HL-60/S4 treated with retinoic acid at 250 ng/mL for 4 days and 3 days (cell line): ENCODE results near the gene ANKRD53.
"Not testable (repeated sequence)": the region's sequence is repeated elsewhere in the genome, so short reads cannot be mapped to it uniquely, and the experiment has no call there.

Source experiments
- in situ Hi-C: fragments of 300-500 bp; cut with MboI; formaldehyde crosslinking; loops from 2 replicates; pipeline ENCODE4 v1.7.0; 2022; ENCODE audit warnings: low sequenced_read_pairs

Gene ANKRD53

GRCh38 chr2:71005271-71006202 is 27.1 kb downstream of the ANKRD53 start:
- in situ Hi-C loops, result no loop called here

DNA sequence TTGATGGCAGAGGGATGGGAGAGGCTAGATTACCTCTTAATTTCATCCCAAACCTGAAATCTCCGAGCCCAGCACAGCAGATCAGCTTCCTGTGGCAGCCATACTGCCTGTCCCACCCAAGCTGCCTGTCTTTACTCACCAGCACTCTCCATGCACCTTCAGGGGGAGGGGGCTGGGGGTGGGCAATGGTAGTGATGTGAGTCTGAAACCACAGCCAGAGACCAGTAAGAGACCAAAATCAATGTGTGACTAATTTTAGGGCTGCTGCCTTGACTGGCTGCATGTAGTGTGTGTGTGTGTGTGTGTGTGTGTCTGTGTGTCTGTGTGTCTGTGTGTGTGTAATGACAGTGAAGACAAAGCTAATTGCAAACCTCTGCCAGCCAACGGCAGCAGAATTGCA is 27.9 kb downstream of the ANKRD53 start:
- in situ Hi-C loops, result no loop called here

DNA sequence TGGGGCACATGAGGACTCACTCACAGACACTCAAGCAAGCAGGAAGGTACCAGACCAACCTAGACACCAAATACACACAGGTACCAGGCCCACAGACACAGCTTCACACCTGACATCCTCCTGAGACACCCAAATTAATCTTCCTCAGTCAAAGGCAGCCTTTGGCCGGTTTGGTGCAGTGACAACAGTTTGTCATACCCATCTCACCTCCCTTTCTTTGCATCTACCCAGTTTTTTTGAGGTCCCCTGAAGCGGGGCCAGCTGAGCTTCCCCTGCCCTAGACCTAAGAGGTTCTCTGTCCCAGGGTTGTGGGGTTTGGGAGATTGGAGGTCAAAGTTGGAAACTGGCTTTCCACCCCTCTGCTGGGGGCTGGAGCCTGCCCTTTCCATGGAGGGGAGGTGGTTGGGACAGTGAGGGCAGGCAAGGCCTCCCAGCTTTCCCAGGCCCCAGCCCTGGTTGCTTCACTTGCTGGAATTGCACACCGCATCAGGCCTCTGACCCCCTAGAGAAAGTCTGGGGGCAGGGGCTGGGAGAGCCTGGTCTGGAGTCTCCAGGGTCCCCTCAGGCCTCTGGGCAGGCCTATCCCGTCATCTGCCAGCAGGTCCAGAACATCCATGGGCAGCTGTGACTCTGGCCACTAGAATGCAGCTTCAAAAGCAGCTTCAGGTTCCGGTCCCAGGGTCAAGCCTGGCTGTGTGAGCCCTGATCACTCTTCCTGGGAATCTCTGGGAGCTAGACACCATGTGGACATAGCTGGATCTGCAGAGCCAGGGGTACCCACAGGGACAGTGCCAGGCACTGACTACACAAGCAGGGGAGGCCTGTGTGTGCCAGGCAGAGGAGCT is 28.7 kb downstream of the ANKRD53 start:
- in situ Hi-C loops, result no loop called here

GRCh38 chr2:71008342-71008741 is 29.9 kb downstream of the ANKRD53 start:
- in situ Hi-C loops, result no loop called here

DNA sequence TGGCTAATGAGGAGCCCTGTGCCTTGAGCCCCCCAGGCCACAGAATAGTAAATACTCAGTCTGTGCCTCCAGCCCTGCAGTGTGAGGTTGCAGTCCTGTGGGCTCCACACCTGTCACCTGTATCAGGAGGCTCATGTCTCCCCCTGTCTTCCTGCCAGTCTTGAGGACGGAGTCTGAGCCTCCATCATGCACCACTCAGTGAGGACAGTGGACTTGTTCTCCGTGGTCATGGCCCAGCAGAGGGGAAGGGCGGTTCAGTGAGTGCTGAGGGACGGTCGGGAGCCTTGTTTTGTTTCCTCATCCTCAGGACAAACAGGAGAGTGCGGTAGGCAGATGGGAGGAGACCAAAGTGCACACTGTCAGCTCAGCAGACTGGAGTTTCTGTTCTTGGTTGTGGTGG is 33.4 kb downstream of the ANKRD53 start:
- in situ Hi-C loops, result not testable (repeated sequence)

DNA sequence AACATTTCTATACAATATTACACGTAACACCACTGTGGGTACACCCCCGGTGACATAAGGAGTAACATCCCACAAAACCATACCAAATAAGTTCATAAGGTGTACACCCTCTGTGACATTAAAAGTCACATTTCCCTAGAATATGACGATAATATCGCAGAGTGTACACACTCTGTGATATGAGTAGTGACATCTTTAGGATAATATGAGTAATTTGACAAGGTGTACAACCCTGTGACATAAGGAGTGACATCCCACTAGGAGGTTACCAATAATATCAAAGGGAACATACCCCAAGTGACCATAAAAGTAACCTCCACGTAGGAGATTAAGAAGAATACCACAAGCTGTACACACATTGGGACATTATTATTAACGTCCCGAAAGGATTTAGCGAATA is 40.2 kb downstream of the ANKRD53 start:
- in situ Hi-C loops, result no loop called here

DNA sequence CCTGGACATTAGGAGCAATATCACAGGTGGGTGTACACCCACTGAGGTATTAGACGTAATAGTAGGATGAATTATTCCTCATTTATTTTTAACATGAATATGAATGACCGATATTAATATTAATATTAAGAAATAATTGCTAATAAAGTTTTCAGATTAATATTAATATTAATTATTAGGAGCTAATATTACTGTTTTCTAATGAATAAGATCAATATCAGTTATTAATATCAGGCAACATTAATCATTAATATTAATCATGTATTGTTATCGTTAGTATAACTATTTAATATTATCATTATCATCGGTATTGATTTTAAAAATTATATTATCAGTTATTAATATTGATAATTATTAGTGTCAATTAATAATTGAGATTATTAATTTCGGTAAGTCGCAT is 41.6 kb downstream of the ANKRD53 start:
- in situ Hi-C loops, result not testable (repeated sequence)

- in situ Hi-C loops, result not testable (repeated sequence)
Observed at GRCh38 chr2:71021394-71021793, 43.0 kb downstream of the ANKRD53 start.

GRCh38 chr2:71023553-71024243 is 45.3 kb downstream of the ANKRD53 start:
- in situ Hi-C loops, result not testable (repeated sequence)
